Measurements from ENCODE around the gene IRAG1. TPM values are rescaled to one million over a fixed set of nuclear protein-coding genes. Genes with fewer than 3 reads are reported as not detected.

The IRAG1 gene
- total and polyA plus RNA-seq, 12 donors = 5.6 to 33.9 (median 15.6) TPM

DNA sequence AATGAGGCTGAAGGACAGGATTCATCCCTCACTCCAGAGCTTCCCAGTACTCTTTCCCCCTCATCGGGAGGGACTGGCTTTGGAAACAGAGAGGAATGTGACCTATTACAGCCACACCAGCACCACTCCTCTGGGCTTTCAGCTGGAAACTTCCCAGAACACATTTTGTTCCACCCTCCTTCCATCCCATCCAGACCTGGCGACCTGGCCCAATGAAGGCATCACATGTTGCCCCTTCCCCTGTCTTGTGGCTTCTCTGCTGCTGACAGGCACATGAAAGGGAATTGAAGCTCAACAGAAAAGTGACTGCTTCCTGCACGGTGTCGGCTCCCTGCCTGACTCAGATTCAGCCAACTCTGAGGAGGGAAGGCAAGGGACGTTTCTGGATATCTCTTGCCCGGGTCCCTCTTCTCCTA is 19.1 kb downstream of the IRAG1 start:
- no peak for TF ChIP-seq CTCF (IDR thresholded peaks at IDR 0.05)
- no peak for TF ChIP-seq POLR2A (IDR thresholded peaks at IDR 0.05)

GRCh38 chr11:10673501-10674062 is 20.0 kb downstream of the IRAG1 start:
- peak overlapping the region in 2 of 5 donors; percentile 68 to 77 for H3K27ac ChIP-seq
- peaks cover 21 to 42% of the 10 kb centered on the region in 2 donors for H3K4me1 ChIP-seq (replicated peaks in 1 of 2)
- 59 to 72% (median 66%) methylated on average over 6 of the region's 6 CpGs for WGBS, 4 donors
- no peaks in the 10 kb centered on the region for H3K9me3 ChIP-seq (replicated peaks in 1 of 3)
- H3K4me3 ChIP-seq = no peak overlapping the region
- no peaks in the 10 kb centered on the region for H3K36me3 ChIP-seq (replicated peaks in 1 of 2)
- no peaks in the 10 kb centered on the region for H3K27me3 ChIP-seq
- DNase-seq = no peak
- no peak for TF ChIP-seq CTCF (IDR thresholded peaks at IDR 0.05)
- no peak for TF ChIP-seq POLR2A (IDR thresholded peaks at IDR 0.05)
- intact Hi-C loops (cut with DNase I) = loop anchor here in 1 of 2 donors (10.0 kb wide), 1 partner anchor 51 kb away; no protein-coding TSS in a partner anchor

More for the DNA sequence above, 19.1 kb downstream of the IRAG1 start:
- H3K27ac ChIP-seq = peak overlapping the region in 4 of 5 donors; percentile 3 to 77 (median 56)
- peak in 1 of 7 donors; percentile 57 for DNase-seq
- no peaks in the 10 kb centered on the region for H3K27me3 ChIP-seq
- WGBS, 4 donors = 32 to 59% (median 46%) methylated on average over 6 of the region's 6 CpGs
- intact Hi-C loops (cut with DNase I) = loop anchor here in 1 of 2 donors (10.0 kb wide), 1 partner anchor 50 kb away; no protein-coding TSS in a partner anchor
- no peak overlapping the region for H3K4me3 ChIP-seq
- H3K9me3 ChIP-seq (replicated peaks in 1 of 3) = no peaks in the 10 kb centered on the region
- no peaks in the 10 kb centered on the region for H3K36me3 ChIP-seq (replicated peaks in 1 of 2)
- peaks cover 12 to 33% of the 10 kb centered on the region in 2 donors for H3K4me1 ChIP-seq (replicated peaks in 1 of 2)

DNA sequence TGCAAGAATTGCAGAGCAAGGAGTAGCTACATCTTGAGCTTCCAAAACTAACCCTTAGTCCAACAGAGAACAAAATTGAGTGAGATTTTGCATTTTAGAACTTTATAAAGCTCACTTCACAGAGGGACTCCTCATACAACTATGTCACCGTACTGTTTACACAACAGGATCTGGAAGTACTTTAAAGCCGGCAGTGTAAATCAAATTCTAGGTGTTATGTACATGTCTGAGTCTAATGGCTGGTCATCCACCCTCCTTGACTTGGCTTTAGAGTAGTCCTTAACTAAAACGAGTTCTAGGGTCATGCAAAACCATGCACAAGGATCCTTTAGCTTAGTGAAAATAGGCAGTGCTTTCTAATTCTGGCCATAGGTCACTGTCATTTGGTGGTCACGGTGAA is 23.5 kb downstream of the IRAG1 start:
- whole genome bisulfite sequencing, 4 donors = 69 to 75% (median 73%) methylated on average over 4 of the region's 4 CpGs
- H3K27me3 ChIP-seq = no peaks in the 10 kb centered on the region
- intact Hi-C loops (cut with DNase I) = loop anchor here in 1 of 2 donors (10.0 kb wide), 1 partner anchor 55 kb away; no protein-coding TSS in a partner anchor
- H3K4me1 ChIP-seq (replicated peaks in 1 of 2) = peaks cover 17 to 39% of the 10 kb centered on the region in 2 donors
- H3K9me3 ChIP-seq (replicated peaks in 1 of 3) = no peaks in the 10 kb centered on the region
- DNase-seq = no peak
- no peaks in the 10 kb centered on the region for H3K36me3 ChIP-seq (replicated peaks in 1 of 2)
- peak overlapping the region in 4 of 5 donors; percentile 68 to 81 (median 78) for H3K27ac ChIP-seq
- no peak for TF ChIP-seq CTCF (IDR thresholded peaks at IDR 0.05)
- no peak for TF ChIP-seq POLR2A (IDR thresholded peaks at IDR 0.05)
- no peak overlapping the region for H3K4me3 ChIP-seq

DNA sequence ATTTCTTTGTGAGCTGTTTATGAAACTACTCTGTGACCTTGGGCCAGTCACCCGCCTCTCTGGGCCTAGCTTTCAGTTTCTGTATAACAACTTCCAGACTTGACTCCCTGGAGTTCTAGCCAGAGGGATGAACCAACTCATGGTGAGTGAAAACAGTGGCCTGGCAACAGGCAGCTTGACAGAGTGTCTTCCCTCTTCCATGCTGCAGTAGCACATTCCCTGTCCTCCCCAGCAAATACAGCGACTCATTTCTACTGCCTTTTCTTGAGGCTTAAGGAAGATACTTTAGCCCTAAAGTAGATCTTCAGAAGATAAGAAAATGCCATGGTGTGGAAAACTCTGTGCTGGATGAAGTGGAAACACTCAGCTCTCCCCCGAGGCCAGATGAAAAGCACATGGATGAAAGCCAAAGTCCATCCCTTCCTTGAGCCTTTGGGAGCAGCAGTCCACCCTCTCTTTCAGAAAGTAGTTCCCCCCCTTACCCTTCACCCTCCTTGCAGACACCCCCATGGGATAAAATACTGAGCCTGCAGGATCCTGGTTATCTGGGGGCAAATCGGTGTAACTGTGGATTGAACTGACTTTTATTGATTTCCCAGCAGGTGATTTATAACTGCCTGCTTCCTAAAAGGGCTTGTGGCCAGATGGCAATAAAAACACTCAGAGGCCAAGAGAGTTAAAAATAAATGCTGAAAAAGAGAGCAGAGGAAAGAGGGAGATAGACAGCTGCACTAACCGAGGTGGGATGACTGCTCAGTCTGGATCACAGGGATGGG is 24.1 kb downstream of the IRAG1 start:
- WGBS, 4 donors = 7 to 24% (median 15%) methylated on average over 5 of the region's 5 CpGs
- intact Hi-C loops (cut with DNase I) = loop anchor here in 1 of 2 donors (10.0 kb wide), 1 partner anchor 55 kb away; no protein-coding TSS in a partner anchor
- Histone ChIP-seq H3K27me3 (no peaks in the 10 kb centered on the region), H3K4me1 (replicated peaks in 1 of 2) (peaks cover 14 to 32% of the 10 kb centered on the region in 2 donors), H3K27ac (peak overlapping the region; percentile 67 to 81 (median 76)), H3K4me3 (no peak overlapping the region), H3K9me3 (replicated peaks in 1 of 3) (no peaks in the 10 kb centered on the region), H3K36me3 (replicated peaks in 1 of 2) (no peaks in the 10 kb centered on the region)
- TF ChIP-seq CTCF (IDR thresholded peaks at IDR 0.05) (peak in 1 of 6 experiments; percentile 2), POLR2A (IDR thresholded peaks at IDR 0.05) (no peak)
- DNase-seq = peak; percentile 62 to 90 (median 79)
